Stimulated activated CD4-positive, alpha-beta T cell treated with anti-CD3 and anti-CD28 coated beads, Interleukin-15, amount 100 ng/mL, for 1 hour (primary cell): ENCODE measurements around the gene TMEM120A.

Experiments
- DNase-seq, 2 donors: peaks; one replicate each; pipeline ENCODE4 v3.0.0-alpha.2; 2020; ENCODE audit warnings: low read depth in 1 of 2, low spot score in 1 of 2

The TMEM120A gene

DNA sequence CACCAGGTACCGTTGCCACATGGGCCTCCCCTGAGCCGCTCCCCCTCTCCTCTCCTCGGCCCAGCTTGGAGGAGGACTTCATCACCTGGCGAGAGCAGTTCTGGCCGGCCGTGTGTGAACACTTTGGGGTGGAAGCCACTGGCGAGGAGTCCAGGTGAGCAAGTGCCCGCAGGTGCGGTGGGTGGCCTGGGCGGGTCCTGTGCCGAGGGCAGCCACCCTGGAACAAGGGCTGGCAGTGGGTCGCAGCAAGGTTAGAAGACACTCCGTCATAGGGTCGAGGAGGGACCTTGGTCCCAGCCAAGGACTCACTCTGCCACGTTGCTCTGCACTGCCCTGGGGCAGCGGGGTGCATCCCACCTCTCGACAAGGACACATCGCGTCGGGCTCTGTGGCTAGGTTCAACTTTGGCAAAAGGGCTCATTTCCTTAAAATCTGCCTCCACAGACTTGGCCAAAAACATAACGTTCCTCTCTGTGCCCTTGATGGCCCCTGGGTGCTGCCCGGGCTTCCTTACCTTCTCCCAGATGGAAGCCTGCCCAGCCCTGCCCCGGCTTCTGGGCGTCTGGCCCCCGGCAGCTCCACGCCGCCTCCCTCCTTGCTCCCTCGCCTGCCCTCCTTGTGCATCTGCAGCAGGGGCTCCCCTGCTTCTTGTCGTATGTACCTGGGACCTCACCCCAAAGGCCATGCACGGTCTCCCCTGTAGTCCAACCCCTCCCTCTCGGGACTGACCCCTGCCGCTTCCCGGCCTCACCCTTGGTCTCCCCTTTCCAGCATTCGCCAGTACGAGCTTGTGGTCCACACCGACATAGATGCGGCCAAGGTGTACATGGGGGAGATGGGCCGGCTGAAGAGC lies 12.7 kb downstream of the TMEM120A start:
- no peak for DNase-seq

DNA sequence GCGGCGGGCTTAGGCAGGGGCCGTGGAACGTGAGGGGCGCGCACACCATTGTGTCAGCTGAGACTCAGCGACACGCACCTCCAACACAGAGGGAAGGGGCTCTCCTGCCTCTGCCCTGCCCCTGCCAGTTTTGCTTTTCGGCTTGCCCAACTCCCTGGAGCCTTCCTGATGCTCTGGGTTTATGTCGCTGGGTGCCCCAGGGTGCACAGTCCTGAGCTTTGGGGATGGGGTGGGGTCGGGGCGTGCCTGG lies 13.3 kb downstream of the TMEM120A start:
- DNase-seq, result no peak

DNA sequence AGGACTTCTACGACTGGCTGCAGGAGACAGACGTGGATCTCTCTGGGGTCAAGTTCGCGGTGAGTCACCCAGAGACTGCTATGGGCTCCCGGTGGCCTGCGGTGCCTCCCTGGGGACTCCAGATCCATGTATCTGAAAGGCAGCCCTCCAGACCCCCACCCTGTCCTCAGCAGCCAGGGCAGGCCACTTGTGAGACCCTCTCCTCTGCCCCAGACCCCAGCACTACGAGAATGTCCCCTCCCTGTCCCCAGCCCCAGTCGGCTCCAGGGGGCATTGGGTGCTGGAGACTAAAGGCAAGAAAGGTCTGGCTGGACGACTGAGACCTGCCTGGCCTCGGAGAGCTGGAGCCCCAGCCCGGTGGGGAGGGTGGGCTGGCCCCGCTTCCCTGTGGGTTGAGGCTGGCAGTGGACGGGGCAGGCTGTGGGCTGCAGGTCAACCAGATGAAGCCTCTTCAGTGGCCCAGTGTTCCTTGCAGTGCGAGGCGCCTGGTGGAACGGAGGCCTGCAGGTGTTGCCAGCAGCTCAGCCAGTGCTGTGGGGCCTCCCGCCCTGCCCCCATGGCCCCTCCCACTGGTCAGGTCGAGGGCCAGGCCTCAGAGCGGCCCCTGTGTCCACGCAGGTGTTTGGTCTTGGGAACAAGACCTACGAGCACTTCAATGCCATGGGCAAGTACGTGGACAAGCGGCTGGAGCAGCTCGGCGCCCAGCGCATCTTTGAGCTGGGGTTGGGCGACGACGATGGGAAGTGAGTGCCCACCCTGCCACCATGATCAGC lies 13.8 kb downstream of the TMEM120A start:
- DNase-seq, result no peak

DNA sequence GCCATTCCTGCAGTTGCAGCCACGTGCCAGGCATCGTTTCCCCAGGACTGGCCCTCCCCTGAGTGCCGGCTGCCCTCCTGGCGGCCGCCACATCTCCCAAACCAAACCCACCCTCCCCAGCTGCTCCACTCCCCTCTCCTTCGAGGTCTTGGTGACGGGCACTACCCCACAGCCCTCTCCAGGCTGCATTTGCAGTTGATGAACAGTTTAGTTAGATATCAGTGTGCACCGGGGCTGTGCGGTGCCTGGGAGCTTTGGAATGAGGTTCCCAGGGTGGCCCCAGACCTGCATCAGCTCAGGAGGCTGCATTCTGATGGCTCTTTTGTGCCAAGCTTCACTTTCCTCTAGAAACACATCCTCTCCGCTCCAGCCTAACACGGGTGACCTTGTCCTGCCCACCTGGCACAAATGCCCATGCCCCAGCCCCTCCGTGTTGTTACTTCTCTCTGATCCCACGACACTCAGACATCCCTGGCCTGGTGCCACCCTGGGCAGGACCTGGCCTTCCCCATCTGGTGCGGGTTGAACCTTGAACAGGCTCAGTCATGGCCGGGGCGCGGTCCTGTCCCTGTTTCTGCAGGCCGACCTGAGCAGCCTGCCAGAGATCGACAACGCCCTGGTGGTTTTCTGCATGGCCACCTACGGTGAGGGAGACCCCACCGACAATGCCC lies 14.5 kb downstream of the TMEM120A start:
- no peak for DNase-seq

DNA sequence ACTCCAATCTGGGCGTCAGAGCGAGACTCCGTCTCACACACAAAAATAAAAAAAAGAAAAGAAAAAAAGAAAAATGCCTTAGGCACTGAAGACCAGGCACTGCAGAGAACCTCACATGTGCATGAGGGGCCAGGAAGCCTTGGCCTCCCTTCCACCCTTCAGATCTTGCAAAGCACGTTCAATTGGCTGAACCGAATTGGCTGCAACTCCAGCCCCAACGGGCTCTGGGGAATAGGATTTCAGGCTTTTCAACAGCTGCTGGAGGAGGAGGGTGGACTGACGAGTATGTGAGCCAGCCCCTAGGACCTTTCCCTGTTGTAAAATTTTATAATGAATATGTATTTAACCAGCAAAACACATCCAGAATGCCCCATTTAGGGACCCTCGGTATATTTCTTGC lies 16.7 kb downstream of the TMEM120A start:
- DNase-seq, result no peak

DNA sequence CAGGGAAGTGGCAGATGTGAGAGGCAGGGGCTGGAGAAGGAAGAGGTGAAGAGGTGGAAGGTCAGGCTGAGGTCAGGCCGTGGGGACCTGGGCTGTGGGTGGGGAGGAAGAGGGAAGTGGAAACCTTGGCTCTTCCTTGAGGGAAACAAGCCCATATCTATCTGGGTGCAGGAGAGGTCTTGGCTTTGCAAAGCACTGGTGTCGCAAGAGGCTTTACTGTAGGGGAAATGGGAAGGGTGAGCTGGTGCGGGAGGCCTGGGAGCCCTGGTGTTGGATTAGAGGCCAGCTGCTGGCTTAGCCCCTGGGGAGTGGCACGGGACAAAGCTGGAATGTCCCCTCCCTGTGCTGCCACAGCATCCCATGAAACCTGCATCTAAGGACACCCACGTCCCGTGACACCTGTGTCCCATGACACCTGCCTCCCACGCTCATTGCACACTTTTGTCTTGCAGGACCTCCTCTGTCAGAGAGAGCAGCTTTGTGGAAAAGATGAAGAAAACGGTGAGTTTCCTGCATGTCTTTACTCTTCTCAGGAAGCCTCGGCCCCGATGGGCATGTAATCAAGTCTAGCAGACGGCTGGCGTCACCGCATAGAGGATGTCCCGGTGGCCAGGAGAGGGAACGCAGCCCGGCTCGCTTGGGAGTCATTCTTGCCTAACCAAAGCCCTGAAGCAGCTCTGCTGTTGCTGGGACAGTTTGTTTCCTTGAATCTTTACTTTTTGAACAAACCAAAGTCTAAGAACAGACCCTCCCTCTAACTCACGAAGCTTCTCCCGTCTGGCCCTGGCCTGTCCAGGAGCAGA lies 22.2 kb downstream of the TMEM120A start:
- no peak for DNase-seq

DNA sequence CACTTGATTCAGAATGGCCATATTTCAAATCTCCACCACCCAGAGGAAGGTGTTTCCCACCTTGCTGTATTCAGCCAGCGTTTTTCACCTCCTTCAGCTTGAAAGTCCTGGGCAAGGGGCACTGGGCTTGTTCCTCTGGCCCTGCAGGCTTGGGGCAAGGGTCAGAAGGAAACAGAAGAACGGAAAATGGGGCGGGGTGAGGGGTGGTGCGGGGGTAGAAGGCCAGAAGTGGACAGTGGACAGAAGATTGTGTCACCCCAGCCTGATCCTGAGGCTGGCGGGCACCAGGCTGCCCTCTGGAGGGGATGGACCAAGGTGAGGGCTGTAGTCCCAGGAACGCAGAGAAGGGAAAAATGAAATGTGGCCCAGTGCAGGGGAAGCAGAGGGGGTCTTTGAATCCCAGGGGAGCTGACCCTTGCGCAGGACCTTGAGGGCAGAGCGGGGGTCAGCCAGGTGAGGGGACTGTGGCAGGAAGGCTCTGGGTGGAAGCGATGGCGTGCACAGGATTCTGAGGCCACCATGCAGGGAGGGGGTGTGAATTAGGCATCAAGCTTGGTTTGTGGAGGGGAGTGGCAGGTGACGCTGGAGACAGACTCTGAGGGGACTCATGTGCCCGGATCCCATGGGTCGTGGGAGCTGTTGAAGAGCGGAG lies 23.0 kb downstream of the TMEM120A start:
- DNase-seq, result no peak

DNA sequence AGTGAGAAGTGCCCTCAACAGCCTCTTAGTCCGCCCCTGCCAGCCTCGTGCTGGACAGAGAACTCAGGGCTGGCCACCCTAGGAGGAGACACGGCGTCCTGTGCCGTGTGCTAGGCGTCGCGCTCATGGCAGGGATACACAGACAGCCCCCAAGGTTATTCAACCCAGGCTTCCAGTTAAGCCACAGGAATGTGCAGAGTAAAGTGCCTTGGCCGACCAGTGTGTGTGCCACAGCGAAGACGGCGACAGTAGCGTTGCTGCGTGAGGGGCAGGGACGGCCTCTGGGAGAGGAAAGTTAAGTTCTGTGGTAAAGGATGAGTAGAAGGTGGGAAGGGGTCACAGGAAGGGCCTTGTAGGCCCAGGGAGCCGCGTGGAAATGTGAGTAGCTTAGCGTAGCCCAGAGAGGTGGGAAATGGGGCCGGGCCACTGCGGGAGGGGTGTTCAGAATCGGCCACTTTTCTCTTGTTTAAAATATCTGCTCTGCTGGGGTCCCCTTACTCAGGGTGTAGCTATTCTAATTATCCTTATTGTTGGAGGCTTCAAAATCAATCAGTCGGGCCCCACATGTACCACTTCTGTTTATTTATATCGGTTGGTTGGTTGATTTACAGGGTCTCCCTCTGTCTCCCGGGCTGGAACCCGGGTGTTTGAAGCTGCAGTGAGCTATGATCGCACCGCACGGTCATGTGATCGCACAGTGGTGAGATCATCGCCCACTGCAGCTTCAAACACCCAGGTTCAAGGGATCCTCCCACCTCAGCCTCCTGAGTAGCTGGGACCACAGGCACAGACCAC lies 24.5 kb downstream of the TMEM120A start:
- no peak for DNase-seq

DNA sequence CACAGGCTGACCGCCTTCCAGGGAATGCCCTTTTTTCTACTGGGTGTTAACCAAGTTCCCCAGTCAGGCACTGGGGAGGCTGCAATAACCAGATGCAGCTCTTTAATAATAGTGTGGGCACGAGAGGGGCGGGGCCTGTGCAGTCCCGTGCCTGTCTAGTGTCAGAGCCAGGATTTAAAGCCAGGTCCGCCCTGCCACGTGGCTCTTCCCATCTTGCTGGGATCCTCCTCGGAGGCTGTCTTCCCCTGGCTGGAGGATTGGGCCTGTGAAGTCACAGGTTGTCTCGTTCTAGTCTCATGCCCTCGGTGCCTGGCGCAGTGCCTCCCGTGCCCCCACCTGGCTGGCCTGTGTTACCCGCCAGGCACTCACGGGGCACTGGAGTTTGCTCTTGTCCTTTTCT lies 25.2 kb downstream of the TMEM120A start:
- DNase-seq, result no peak

DNA sequence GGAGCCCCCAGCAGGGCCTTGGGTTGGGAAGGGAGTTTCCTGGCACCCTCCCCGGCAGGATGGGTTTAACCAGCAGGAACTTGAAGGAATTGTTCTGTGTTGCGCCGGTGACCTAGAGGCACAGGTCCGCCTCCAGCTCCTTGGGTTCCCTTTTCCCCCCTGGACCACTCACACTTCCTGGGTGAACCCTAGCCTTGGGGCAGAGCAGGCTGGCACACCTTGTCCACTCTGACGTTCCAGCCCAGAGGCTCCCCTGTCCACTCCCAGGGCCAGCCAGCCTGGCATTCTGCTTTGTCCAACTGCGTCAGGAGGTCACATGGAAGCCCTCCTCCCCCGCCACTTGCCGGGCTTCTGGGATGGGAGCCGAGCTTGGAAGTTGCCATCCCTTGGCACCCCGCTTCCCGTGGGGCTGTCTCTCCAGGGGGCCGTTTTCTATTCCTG lies 25.8 kb downstream of the TMEM120A start:
- DNase-seq, result no peak

DNA sequence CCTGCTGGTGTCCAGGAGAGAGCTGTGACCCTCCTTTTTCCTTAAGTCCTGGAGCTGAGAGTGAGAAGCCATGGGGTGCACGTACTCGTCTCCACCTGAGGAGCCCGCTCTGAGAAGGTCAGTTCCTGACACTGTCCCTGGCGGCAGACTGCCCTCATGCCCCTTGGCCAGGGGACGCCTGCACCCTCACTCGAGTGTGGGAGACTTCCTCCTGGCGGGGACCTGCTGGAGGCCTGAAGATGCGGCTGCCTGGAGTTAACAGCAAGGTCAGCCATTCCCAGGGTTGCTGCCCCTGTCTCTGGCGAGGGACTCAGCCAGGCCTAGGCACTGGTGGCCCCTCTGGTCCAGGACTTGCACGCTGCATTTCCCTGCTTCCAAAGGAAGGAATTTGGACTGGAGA lies 26.4 kb downstream of the TMEM120A start:
- DNase-seq, result no peak

DNA sequence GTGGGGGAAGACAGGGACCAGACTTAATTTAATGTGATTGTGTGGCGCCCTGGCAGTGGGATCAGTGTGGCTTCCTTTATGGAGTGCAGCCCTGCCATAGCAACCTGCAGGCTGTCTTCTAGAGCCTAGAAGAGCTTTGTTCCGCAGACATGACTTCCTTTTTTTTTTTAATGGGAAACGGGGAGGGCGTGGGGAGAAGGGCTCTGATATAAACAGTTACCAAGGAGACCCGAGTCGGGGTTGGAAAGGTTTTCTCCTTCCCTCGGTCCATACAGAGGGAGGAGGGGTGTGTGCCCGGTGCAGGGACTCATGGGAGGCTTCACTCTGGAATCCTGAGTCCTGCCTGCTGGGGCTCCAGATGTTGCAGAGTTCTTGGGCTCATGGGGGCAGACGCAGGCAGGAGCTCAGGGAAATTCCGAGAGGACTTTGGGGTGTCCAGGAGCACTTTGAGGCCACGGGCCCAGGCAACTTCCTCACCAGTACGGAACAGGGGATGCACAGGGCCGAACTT lies 26.9 kb downstream of the TMEM120A start:
- DNase-seq, result no peak

DNA sequence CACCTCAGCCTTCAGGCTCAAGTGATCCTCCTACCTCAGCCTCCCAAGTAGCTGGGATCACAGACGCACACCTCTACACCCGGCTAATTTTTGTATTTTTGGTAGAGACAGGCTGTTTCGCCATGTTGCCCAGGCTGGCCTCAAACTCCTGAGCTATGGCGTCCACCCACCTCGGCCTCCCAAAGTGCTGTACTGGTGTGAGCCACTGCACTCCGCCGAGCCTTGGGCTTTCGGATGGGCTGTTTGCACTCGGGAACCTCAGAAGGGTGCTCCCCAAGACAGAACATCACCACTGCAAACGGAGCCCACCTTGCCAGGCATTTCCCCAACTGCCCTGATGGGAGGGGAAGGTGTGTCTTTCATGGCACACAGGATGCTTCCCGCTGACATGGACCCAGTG lies 27.3 kb downstream of the TMEM120A start:
- DNase-seq, result no peak

DNA sequence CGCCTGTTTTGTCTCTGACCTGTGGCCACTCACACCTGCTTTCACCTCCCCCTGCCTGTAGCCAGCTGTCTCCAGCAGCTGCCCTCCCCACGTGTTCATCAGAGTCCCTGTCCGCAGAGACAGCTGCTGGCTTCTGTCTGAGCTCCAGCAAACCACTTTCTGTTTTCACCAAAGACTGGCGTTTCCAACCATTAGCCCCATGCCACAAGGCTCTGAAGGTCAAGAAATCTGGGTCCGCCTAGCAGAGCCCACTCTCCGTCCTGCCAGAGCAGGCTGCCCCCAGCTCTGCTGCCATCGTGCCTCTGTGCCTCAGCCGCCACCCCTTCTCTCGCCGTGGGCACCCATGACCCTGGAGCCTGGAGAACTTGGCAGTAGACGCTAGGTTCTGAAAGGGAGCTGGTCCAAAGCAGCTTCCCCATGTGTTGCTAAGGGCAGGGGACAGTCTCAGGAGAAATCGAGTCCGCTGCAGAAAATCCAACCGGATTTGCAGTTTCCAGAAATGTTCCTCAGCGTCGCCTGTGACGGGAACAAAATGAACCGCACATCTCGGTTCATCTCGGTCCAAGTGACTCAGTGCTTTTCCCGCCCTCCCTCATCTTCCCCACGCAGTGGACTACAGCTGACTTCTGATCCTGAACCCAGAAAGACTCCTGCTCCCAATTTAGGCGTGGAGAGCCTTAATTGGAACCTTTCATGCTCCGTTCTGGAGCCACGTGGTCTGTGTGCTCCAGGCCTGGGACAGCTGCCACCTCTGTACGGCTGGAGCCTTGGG lies 28.0 kb downstream of the TMEM120A start:
- no peak for DNase-seq

DNA sequence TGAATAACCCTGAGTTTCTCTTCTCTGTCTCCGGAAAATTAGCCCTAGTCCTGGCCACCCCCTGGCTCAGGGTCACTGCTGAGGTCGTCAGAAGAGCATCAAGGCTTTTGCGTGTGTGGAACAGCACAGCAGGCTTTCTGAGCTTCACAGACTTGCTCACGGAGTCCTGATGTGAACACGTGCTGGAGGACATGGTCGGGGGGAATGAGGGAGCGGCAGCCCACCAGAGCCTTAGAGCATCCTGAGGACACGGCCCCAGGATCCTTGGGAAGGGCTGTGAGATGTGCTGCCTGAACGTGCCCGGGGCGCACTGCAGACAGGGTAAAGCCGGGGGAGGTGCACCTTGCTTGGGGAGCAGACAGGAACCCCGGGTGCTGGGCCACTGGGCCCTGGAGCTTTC lies 28.8 kb downstream of the TMEM120A start:
- no peak for DNase-seq

DNA sequence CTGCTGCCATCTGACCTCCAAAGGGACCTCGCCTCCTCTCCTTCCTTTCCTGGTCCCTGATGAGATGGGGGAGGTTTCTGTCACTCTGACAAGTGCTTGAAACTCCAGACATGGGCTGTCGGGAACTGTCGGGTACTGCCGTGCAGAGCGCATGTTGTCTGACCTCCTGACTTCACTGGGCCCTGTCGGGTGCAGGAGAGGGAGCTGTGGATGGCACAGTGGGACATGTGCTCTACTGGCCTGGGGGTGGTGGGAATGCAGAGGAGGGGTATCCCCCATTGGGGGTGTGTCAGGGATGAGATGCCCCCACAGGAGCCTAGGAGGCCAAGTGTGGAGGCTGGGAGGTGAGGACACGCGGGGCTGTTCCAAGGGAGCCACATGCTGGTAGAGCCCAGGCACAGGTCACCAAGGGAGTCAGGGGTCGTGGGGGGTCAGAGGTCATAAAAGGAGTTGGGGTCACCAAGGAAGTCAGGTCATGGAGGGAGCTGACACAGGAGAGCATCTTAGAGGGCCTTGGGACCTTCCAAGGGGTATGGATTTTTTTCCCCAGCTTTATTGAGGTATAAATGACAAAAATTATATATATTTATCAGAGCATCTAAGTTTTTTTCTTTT lies 30.9 kb downstream of the TMEM120A start:
- no peak for DNase-seq

DNA sequence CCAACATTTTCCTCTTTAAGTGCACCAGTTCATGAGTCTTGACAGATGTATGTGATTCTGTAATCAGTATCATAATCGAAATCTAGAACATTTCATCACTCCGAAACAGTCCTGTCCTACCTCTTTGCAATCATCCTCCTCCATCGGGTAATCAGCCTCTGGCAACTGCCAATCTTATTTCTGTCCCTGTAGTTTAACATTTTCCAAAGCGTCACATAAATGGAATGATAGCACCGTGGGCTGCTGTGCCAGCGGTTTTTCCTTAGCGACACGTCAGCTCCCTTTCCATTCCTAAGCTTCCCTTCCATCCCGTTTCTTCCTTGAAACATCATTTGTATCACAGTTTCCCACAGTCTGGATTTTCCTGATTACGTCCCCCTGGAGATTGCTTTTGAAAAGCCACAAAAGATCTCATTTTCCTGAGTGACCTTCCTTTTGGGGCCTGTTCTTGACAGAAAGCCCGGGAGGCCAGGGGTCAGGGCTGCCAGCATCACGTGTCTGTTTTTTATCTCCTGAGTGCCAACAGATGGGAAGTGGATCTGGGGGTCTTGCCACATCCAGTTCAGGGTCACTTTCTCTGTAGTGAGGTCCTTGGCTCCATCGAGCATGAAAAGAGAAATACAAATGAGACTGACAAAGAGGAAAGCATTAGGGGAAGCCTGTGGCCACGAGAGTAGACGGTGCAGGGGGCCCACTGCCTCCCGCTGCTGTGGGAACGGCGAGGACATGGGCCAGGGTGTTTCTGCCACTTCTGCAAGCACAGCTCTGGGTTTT lies 31.6 kb downstream of the TMEM120A start:
- no peak for DNase-seq

DNA sequence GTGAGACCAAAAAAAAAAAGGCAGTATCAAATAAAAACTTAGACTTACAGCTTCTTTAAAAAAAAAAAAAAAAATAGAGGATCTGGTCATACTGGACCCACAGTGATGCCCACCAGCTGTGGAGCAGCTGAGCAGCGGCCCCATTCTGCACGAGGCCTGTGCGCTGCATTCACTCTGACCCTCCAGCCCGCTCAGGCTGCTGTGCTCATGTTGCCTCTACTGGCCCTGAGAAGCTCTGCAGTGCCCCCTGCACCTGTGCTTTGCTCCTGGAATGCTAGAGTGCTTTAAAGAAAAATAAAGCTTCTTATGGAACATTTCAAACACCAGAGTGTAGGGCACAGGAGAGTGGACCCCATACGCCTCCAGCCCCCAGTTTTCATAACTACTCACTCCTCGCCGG lies 33.2 kb downstream of the TMEM120A start:
- DNase-seq, result no peak
